ENCODE measurements around the gene POLRMT. TPM values are rescaled to one million over a fixed set of nuclear protein-coding genes. Genes with fewer than 3 reads are reported as not detected.

POLRMT gene
- total RNA-seq, 6 donors from 2014 or later: 26.7 to 86.5 (median 50.9) TPM

DNA sequence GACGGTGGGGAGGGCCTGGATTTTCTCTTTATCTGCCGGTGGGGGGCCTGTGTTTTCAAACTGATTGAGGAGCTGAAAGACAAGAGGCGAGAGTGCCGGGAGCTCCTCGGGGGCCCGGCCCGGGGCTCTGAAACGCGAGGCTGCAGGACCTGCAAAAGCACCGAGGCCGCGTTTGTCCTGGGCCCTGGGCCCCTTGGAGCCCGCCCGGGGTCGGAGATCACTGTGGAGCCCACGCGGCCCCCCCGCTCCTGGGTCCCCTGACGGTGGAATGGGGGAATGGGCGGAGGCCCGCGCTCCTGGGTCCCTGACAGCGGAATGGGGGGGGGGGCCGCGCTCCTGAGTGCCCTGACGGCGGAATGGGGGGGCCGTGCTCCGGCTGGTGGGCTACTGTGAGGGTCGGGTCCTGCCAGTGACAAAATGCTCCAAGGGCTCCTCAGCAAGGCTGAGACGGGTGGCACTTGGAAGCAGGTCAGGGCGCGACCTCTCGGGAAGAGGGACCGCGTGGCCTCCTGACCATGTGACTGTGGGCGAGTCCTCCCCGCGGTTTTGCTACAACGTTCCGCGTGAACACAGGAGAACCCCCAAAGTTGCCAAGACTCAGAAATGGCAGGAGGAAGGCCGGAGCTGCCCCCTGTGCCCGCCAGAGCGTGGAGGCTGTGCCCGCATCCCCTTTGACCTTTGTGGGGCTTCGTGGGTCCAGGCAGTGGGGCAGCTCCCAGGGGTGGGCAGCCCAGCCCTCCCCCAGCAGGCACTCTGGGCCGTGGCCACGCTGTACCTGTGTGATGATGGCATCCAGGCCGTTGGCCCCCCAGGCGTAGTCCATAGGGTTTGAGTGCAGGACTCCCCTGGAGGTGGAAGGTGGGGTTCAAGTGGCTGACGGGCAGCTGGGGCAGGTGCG is 15.8 kb upstream of the POLRMT start:
- Histone ChIP-seq H3K4me3 (no peak overlapping the region), H3K27ac (no peak overlapping the region), H3K4me1 (no peaks in the 10 kb centered on the region), H3K27me3 (no peaks in the 10 kb centered on the region), H3K9me3 (no peaks in the 10 kb centered on the region), H3K36me3 (peaks cover 29 to 96% (median 85%) of the 10 kb centered on the region in 4 donors)
- 90 to 96% methylated on average over 35 to 40 of the region's 53 CpGs for WGBS, 2 donors
- DNase-seq (peak in 1 of 2 donors; percentile 80), ATAC-seq (ENCODE audit: low FRiP score in 2 of 2) (no peak)
- TF ChIP-seq POLR2AphosphoS5 (IDR thresholded peaks at IDR 0.05): no peak
- TF ChIP-seq, protein P1, sequence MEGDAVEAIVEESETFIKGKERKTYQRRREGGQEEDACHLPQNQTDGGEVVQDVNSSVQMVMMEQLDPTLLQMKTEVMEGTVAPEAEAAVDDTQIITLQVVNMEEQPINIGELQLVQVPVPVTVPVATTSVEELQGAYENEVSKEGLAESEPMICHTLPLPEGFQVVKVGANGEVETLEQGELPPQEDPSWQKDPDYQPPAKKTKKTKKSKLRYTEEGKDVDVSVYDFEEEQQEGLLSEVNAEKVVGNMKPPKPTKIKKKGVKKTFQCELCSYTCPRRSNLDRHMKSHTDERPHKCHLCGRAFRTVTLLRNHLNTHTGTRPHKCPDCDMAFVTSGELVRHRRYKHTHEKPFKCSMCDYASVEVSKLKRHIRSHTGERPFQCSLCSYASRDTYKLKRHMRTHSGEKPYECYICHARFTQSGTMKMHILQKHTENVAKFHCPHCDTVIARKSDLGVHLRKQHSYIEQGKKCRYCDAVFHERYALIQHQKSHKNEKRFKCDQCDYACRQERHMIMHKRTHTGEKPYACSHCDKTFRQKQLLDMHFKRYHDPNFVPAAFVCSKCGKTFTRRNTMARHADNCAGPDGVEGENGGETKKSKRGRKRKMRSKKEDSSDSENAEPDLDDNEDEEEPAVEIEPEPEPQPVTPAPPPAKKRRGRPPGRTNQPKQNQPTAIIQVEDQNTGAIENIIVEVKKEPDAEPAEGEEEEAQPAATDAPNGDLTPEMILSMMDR (IDR thresholded peaks at IDR 0.05): no peak
- TF ChIP-seq POLR2A (IDR thresholded peaks at IDR 0.05): no peak
- TF ChIP-seq EP300 (IDR thresholded peaks at IDR 0.05): no peak

DNA sequence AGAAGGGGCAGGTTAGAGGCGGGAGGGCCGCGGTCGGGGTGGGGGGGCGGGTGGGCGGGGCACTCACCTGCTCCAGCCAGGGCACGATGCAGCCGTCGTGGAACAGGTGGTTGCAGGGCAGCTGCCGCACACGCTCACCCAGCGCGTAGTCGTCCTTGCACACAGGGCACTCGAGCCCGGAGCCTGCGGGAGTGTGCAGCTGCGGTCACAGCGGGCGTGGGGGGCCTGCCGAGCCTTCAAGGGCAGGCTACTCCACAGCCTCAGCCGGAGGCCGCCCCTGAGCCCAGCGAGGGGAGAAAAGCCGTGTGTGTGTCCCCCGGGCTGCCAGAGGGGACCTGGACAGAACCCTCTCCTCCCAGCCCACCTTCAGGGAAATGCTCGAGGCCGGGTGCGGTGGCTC is 15.0 kb upstream of the POLRMT start:
- 89 to 91% methylated on average over 10 to 24 of the region's 29 CpGs for WGBS, 2 donors
- no peak overlapping the region for H3K4me3 ChIP-seq

DNA sequence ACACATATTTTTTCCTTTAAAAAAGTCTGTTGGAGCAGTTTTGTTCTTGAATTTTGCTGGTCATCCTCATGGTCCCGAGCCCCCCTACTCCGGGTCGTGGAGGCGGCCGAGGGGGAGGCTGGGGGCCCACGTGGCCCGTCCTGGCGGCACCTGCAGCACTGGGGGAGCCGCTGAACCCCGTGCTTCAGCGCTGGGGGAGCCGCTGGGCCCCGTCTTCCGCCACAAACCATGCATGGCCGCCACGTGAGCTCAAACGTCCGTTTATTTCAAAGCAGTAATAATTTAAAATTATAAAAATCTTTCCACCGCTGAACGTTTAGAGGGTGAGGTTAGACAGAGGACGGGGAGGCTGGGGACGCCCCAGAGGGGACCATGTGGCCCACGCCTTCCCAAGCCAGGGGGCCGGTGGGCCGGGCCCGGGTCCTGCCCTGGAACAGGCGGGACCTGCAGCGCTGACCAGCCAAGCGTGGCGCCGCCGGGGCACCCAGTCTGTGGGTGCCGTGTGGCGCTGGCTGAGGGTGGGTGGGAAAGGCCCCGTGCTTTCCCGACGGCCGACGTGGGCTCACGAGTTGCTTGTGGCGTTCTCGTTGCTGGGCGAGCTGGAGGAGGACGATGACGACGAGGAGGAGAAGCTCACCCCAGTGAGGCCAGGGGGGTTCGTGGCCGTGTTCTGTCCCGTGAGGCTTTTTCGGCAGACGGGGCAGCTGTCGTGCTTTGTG is 14.4 kb upstream of the POLRMT start:
- TF ChIP-seq POLR2AphosphoS5 (IDR thresholded peaks at IDR 0.05): no peak
- TF ChIP-seq, protein P1 (IDR thresholded peaks at IDR 0.05): no peak
- no peak for TF ChIP-seq EP300 (IDR thresholded peaks at IDR 0.05)
- TF ChIP-seq POLR2A (IDR thresholded peaks at IDR 0.05): no peak
- peaks cover 24 to 85% (median 73%) of the 10 kb centered on the region in 4 donors for H3K36me3 ChIP-seq
- DNase-seq: peak in 1 of 2 donors; percentile 83

More for the DNA sequence above, 15.0 kb upstream of the POLRMT start:
- no peak for ATAC-seq (ENCODE audit: low FRiP score in 2 of 2)
- TF ChIP-seq POLR2A (IDR thresholded peaks at IDR 0.05): no peak
- no peak for TF ChIP-seq POLR2AphosphoS5 (IDR thresholded peaks at IDR 0.05)
- TF ChIP-seq, protein P1 (IDR thresholded peaks at IDR 0.05): no peak
- no peaks in the 10 kb centered on the region for H3K9me3 ChIP-seq
- DNase-seq: peak in 1 of 2 donors; percentile 79
- H3K27me3 ChIP-seq: no peaks in the 10 kb centered on the region
- no peaks in the 10 kb centered on the region for H3K4me1 ChIP-seq
- no peak overlapping the region for H3K27ac ChIP-seq
- peaks cover 27 to 90% (median 78%) of the 10 kb centered on the region in 4 donors for H3K36me3 ChIP-seq

DNA sequence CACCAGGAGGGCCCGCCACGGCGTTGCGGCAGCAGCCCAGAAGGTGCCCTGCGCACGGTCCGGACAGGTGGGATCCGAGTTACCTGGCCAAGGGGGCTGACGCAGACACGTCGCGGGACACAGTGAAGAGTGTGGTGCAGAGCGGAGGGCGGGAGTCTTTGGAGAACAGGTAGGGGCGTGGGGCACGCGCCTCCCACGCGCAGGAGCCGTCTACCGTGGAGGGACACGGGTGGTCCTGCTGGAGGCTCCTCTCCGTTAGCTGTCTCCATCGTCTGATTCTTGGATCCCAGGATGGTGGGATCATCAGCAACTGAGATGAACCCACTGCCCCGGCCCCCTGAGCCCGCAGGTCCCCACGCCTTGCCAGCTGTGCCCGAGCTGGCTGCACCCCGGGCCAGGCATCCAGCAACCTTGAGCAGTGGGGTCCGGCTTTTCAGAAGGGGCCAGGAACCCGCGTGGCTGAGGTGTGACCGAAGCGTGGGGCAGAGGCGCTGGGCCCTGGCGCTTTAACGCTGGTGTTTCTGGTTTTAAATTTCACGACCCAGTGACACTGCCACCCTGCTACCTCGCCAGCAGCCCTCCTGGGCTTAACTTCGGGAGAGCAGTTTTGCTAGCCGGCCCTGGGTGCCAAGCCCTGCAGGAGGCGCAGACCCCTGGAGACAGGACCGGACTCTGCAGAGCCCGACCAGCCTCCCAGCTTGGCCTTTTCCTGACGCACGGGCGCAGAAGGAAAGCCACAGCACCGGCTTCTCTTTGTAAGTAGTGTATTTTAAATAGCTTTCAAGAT is 13.6 kb upstream of the POLRMT start:
- Histone ChIP-seq H3K36me3 (peaks cover 24 to 77% (median 67%) of the 10 kb centered on the region in 4 donors), H3K27ac (no peak overlapping the region), H3K9me3 (no peaks in the 10 kb centered on the region), H3K4me3 (no peak overlapping the region), H3K4me1 (no peaks in the 10 kb centered on the region), H3K27me3 (no peaks in the 10 kb centered on the region)
- ATAC-seq (ENCODE audit: low FRiP score in 2 of 2): no peak
- 92 to 94% methylated on average over 21 to 42 of the region's 48 CpGs for WGBS, 2 donors
- TF ChIP-seq POLR2AphosphoS5 (IDR thresholded peaks at IDR 0.05) (no peak), POLR2A (IDR thresholded peaks at IDR 0.05) (no peak), EP300 (IDR thresholded peaks at IDR 0.05) (no peak)
- TF ChIP-seq, protein P1 (IDR thresholded peaks at IDR 0.05): no peak
- peak in 1 of 2 donors; percentile 81 for DNase-seq

More for the DNA sequence above, 14.4 kb upstream of the POLRMT start:
- no peaks in the 10 kb centered on the region for H3K4me1 ChIP-seq
- WGBS, 2 donors: 93 to 94% methylated on average over 50 to 52 of the region's 52 CpGs
- no peaks in the 10 kb centered on the region for H3K27me3 ChIP-seq
- ATAC-seq (ENCODE audit: low FRiP score in 2 of 2): no peak
- no peaks in the 10 kb centered on the region for H3K9me3 ChIP-seq
- H3K4me3 ChIP-seq: no peak overlapping the region
- no peak overlapping the region for H3K27ac ChIP-seq
